Lower lobe of right lung (tissue), 2 donors: ENCODE results near the gene DUSP16. TPM values are rescaled to one million over a fixed set of nuclear protein-coding genes. Genes with fewer than 3 reads are reported as not detected.

ENCODE experiments used
- ATAC-seq, 2 donors: fragments of 200-7000 bp; cut with Tn5 transposase; one replicate each; pipeline ENCODE4 v1.9.1; 2020 to 2022; ENCODE audit warnings: mild to moderate bottlenecking in 2 of 2, moderate library complexity in 2 of 2
- DNase-seq: peaks from one replicate; pipeline ENCODE4 v3.0.0-alpha.2; 2020
- H3K27ac ChIP-seq: fragments of 200-600 bp; one replicate; pipeline ENCODE4 v1.8.0; 2022
- H3K27me3 ChIP-seq: fragments of 200-600 bp; one replicate; pipeline ENCODE4 v1.8.0; 2022; ENCODE audit warnings: low read depth
- H3K36me3 ChIP-seq: fragments of 200-600 bp; one replicate; pipeline ENCODE4 v1.8.0; 2022; ENCODE audit warnings: mild to moderate bottlenecking
- H3K4me1 ChIP-seq: fragments of 200-600 bp; one replicate; pipeline ENCODE4 v1.8.0; 2022
- H3K4me3 ChIP-seq: fragments of 200-600 bp; one replicate; pipeline ENCODE4 v1.8.0; 2022; ENCODE audit warnings: mild to moderate bottlenecking
- H3K9me3 ChIP-seq: fragments of 200-600 bp; one replicate; pipeline ENCODE4 v1.8.0; 2022
- CTCF ChIP-seq: fragments of 200-600 bp; IDR thresholded peaks from one replicate; pipeline ENCODE4 v1.8.0; 2022; ENCODE audit warnings: antibody characterized with exemption, mild to moderate bottlenecking
- intact Hi-C: fragments of 100-400 bp; cut with DNase I; formaldehyde crosslinking; loops from one replicate; pipeline ENCODE4 v1.11.0; 2022
- total RNA-seq: library from RNA; stranded (reverse); fragmentation: NEBNext Ultra II Directional; extraction: Animal tissue kit (Norgen Biotek cat#: 25700); gene quantifications from one replicate; pipeline ENCODE4 v1.2.1, GENCODE V29; 2021
- donor health status: DM: no; HTN: yes; CAD: no; lungs with severe emphysema.

DUSP16 gene
- total RNA-seq, 1 donor from 2014 or later, result 44.0 TPM

DNA sequence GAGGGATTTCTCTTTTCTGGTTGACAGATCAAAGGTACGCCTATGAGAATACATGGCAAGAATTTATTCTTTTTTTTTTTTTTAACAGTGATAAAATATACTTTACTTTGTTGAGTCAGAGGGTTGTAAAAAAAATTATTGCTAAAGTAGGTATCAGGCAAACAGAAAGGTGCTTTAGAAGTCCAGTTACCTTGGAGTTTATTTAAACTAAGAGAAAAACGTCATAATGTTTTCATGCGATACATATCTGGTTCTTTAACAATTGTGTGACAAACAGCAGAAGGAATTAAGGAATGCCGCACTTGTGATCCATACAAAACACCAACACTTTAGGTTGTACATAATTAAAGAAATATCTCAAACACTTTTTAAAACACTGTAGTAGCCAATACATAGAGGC is 111.6 kb downstream of the DUSP16 start:
- H3K36me3 ChIP-seq, result no peaks in the 10 kb centered on the region
- intact Hi-C loops, result no loop called here
- no peaks in the 10 kb centered on the region for H3K9me3 ChIP-seq
- ATAC-seq, result peak; percentile 43 to 83
- no peaks in the 10 kb centered on the region for H3K27me3 ChIP-seq
- no peak overlapping the region for H3K4me3 ChIP-seq
- H3K4me1 ChIP-seq, result peaks cover 18% of the 10 kb centered on the region
- H3K27ac ChIP-seq, result peak overlapping the region; percentile 46
- TF ChIP-seq CTCF, result no peak
- DNase-seq, result no peak

GRCh38 chr12:12450043-12450471 is 112.6 kb downstream of the DUSP16 start:
- DNase-seq (no peak), ATAC-seq (peak; percentile 32 to 34)
- no peaks in the 10 kb centered on the region for H3K9me3 ChIP-seq
- H3K36me3 ChIP-seq, result no peaks in the 10 kb centered on the region
- peak overlapping the region; percentile 44 for H3K27ac ChIP-seq
- no peak overlapping the region for H3K4me3 ChIP-seq
- intact Hi-C loops, result no loop called here
- H3K4me1 ChIP-seq, result peaks cover 18% of the 10 kb centered on the region
- no peak for TF ChIP-seq CTCF
- H3K27me3 ChIP-seq, result no peaks in the 10 kb centered on the region

GRCh38 chr12:12449533-12450025 is 113.1 kb downstream of the DUSP16 start:
- H3K27ac ChIP-seq, result peak overlapping the region; percentile 44

DNA sequence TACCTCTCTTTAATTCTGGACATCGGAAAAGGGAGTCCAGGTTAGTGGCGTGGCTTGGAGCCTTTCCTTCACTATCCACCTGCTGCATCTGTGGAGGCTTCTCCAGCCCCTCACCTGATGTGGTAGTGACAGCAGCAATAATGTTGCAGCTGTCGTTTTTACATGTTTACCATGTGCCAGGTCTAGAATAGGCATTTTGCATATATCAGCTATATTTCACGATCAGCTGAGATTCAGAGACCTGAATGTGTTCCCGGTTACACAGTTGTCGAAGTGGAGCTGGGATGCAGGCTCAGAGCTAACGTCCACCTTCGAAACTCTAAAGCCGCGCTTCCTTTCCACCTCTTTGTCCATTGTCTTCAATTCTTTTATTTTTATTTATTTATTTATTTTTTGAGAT is 114.8 kb downstream of the DUSP16 start:
- DNase-seq, result no peak
- Histone ChIP-seq H3K4me1 (peaks cover 28% of the 10 kb centered on the region), H3K9me3 (no peaks in the 10 kb centered on the region), H3K36me3 (no peaks in the 10 kb centered on the region), H3K4me3 (no peak overlapping the region), H3K27ac (no peak overlapping the region), H3K27me3 (no peaks in the 10 kb centered on the region)
- intact Hi-C loops, result no loop called here
- no peak for ATAC-seq
- TF ChIP-seq CTCF, result no peak

More at GRCh38 chr12:12449533-12450025, 113.1 kb downstream of the DUSP16 start:
- Histone ChIP-seq H3K4me1 (peaks cover 18% of the 10 kb centered on the region), H3K4me3 (no peak overlapping the region), H3K36me3 (no peaks in the 10 kb centered on the region), H3K27me3 (no peaks in the 10 kb centered on the region), H3K9me3 (no peaks in the 10 kb centered on the region)
- DNase-seq, result no peak
- no peak for TF ChIP-seq CTCF
- intact Hi-C loops, result no loop called here
- ATAC-seq, result peak; percentile 91 to 92

DNA sequence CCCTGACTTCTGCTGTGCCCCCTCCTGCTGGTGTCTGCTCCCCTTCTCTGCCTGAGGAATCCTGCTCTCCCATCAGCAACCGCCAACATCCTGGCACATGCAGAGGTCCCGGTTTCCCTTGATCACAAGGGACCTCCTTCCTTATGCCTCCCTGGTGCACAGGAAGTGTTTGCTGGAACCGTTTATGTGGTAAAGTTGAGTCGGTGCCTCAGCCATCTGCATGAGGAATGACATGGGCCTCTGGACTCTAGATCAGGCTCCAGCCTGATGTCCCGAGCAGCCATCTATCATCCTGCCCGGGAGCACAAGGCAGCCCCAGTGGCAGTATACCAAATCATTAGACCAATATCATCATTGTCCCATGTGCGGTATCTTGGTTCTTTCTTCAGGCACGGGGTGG is 115.4 kb downstream of the DUSP16 start:
- intact Hi-C loops, result no loop called here
- Histone ChIP-seq H3K4me3 (no peak overlapping the region), H3K4me1 (peaks cover 30% of the 10 kb centered on the region), H3K27ac (no peak overlapping the region), H3K27me3 (no peaks in the 10 kb centered on the region), H3K36me3 (no peaks in the 10 kb centered on the region), H3K9me3 (no peaks in the 10 kb centered on the region)
- ATAC-seq, result no peak
- DNase-seq, result no peak
- TF ChIP-seq CTCF, result no peak
